Endothelial cell of umbilical vein (primary cell): ENCODE results near the gene SLC25A48. TPM values are rescaled to one million over a fixed set of nuclear protein-coding genes. Genes with fewer than 3 reads are reported as not detected.

Experiments used
- BruUV-seq: library from RNA; stranded (reverse); fragments of 400-500 nt; replicated peaks from 2 replicates; lab custom pipeline; 2021; lab: Mats Ljungman, UMichigan
- CTCF ChIA-PET: fragments of 300-600, 350-600 bp; sonication (Branson Sonifier 250); formaldehyde crosslinking; loops from one replicate; lab custom pipeline; 2021; ENCODE audit warnings: antibody characterized with exemption, inconsistent platforms; lab: Charles Lee
- POLR2A ChIA-PET: fragments of 300-600, 350-600 bp; sonication (Branson Sonifier 250); formaldehyde crosslinking; loops from one replicate; lab custom pipeline; 2021; ENCODE audit warnings: antibody characterized with exemption, inconsistent platforms; lab: Charles Lee
- DNase-seq: peaks from one replicate; pipeline ENCODE4 v3.0.0-alpha.2; 2011; ENCODE audit warnings: low read depth, low spot score
- FAIRE-seq: peaks from 2 replicates; lab custom pipeline; 2011; peaks lifted over from hg19 to GRCh38; lab: Jason Lieb, UNC
- H2AFZ ChIP-seq: 2 replicates; pipeline ENCODE4 v1.6.0; 2012; ENCODE audit warnings: low read depth, low read length, control low read depth, inconsistent platforms
- H3K27ac ChIP-seq: 2 replicates; pipeline ENCODE4 v1.5.1; 2011; ENCODE audit warnings: low read depth, mild to moderate bottlenecking, control low read depth, low read length, moderate library complexity; ENCODE audit not compliant: insufficient read depth
- H3K27me3 ChIP-seq, 2 experiments: 2 replicates each; pipeline versions ENCODE4 v1.6.0 to v1.6.1; 2011; ENCODE audit warnings: low read length in 2 of 2, mixed read lengths in 1 of 2; ENCODE audit not compliant: control insufficient read depth in 2 of 2, insufficient read depth in 2 of 2
- H3K36me3 ChIP-seq, 2 experiments: 2 replicates in 1 of 2; 3 replicates in 1 of 2; pipeline ENCODE4 v1.5.1; 2011; ENCODE audit warnings: low read length in 2 of 2, mild to moderate bottlenecking in 1 of 2, moderate library complexity in 1 of 2; ENCODE audit not compliant: control insufficient read depth in 2 of 2, insufficient read depth in 2 of 2; ENCODE audit errors: extremely low read depth in 1 of 2
- H3K4me1 ChIP-seq: 3 replicates; pipeline ENCODE4 v1.5.1; 2011; ENCODE audit warnings: mild to moderate bottlenecking, low read length; ENCODE audit not compliant: control insufficient read depth, insufficient read depth; ENCODE audit errors: extremely low read depth
- H3K4me2 ChIP-seq: 2 replicates; pipeline ENCODE4 v1.6.1; 2011; ENCODE audit warnings: low read length, control low read depth, mixed read lengths; ENCODE audit not compliant: insufficient read depth
- H3K4me3 ChIP-seq, 3 experiments: fragments of 200-600 bp in 1 of 3; sonication (generic), shearing (Covaris generic) in 1 of 3; replicated peaks in 1 of 3; 2 replicates each; pipeline ENCODE4 v1.5.1; 2011 to 2016; ENCODE audit warnings: control low read depth in 3 of 3, low read length in 3 of 3, mild to moderate bottlenecking in 2 of 3, inconsistent platforms in 1 of 3, low read depth in 1 of 3, moderate library complexity in 1 of 3; ENCODE audit not compliant: insufficient read depth in 1 of 3
- H3K79me2 ChIP-seq: 2 replicates; pipeline ENCODE4 v1.6.0; 2012; ENCODE audit warnings: low read length, inconsistent platforms; ENCODE audit not compliant: control insufficient read depth, insufficient read depth
- H3K9ac ChIP-seq: replicated peaks from 2 replicates; pipeline ENCODE3; 2011; ENCODE audit warnings: low read length, control low read depth; ENCODE audit not compliant: insufficient read depth; ENCODE audit errors: extremely low read depth
- H3K9me1 ChIP-seq: replicated peaks from 3 replicates; pipeline ENCODE4 v1.6.0; 2011; ENCODE audit warnings: mild to moderate bottlenecking, low read length; ENCODE audit not compliant: control insufficient read depth, insufficient read depth; ENCODE audit errors: extremely low read depth
- H3K9me3 ChIP-seq: replicated peaks from 2 replicates; pipeline ENCODE4 v1.5.1; 2012; ENCODE audit warnings: low read length, inconsistent platforms; ENCODE audit not compliant: control insufficient read depth, insufficient read depth
- H4K20me1 ChIP-seq: replicated peaks from 2 replicates; pipeline ENCODE3; 2011; ENCODE audit warnings: mild to moderate bottlenecking, low read length; ENCODE audit not compliant: control insufficient read depth, insufficient read depth; ENCODE audit errors: extremely low read depth
- EZH2 ChIP-seq: IDR thresholded peaks from 2 replicates; pipeline ENCODE4 v1.6.1; 2012; ENCODE audit warnings: borderline replicate concordance, low read depth, mild to moderate bottlenecking, moderate library complexity, low read length, inconsistent platforms; ENCODE audit not compliant: severe bottlenecking
- FOS ChIP-seq: IDR thresholded peaks from 2 replicates; pipeline ENCODE4 v1.6.1; 2011; ENCODE audit warnings: mild to moderate bottlenecking, low read length, moderate library complexity, borderline replicate concordance; ENCODE audit not compliant: insufficient read depth
- GATA2 ChIP-seq: IDR thresholded peaks from 2 replicates; pipeline ENCODE4 v1.7.0; 2011; ENCODE audit warnings: low read depth, mild to moderate bottlenecking, moderate library complexity, mixed read lengths, low read length; ENCODE audit not compliant: insufficient read length, insufficient read depth
- JUN ChIP-seq: IDR thresholded peaks from 2 replicates; pipeline ENCODE4 v1.6.1; 2011; ENCODE audit warnings: borderline replicate concordance, low read depth; ENCODE audit not compliant: insufficient read length, insufficient read depth
- MYC ChIP-seq: IDR thresholded peaks from one replicate; pipeline ENCODE4 v1.6.1; 2011; ENCODE audit warnings: mild to moderate bottlenecking, low read depth, low read length
- POLR2A ChIP-seq: IDR thresholded peaks from 2 replicates; pipeline ENCODE4 v1.6.1; 2012; ENCODE audit warnings: low read depth, mild to moderate bottlenecking, control low read depth, low read length
- POLR2AphosphoS5 ChIP-seq: IDR thresholded peaks from 2 replicates; pipeline ENCODE4 v1.6.1; 2012; ENCODE audit warnings: low read depth, mild to moderate bottlenecking, control low read depth, low read length, moderate library complexity; ENCODE audit not compliant: insufficient read depth
- dilution Hi-C: fragments of 300-500 bp; cut with MboI; formaldehyde crosslinking; loops from one replicate; pipeline ENCODE4 v1.15.0; 2019; ENCODE audit warnings: low sequenced_read_pairs; ENCODE audit not compliant: extremely low pct_ligation_motif_present
- intact Hi-C: fragments of 100-400 bp; cut with micrococcal nuclease; formaldehyde crosslinking; loops from one replicate; pipeline ENCODE4 v1.10.0; 2022
- polyA plus RNA-seq, 4 experiments: library from polyadenylated mRNA; depleted of rRNA in 3 of 4; stranded (reverse) in 3 of 4; unstranded in 1 of 4; fragments of >200 nt; gene quantifications; 2 replicates each; pipeline versions ENCODE4 v1.2.1 to v1.2.3, GENCODE V29; 2011 to 2012; ENCODE audit warnings: missing spikeins in 1 of 4
- total RNA-seq: library from RNA; stranded (reverse); gene quantifications from 2 replicates; pipeline ENCODE4 v1.2.3, GENCODE V29; 2021
- TF ChIP-seq, protein P1 (sequence below): IDR thresholded peaks from 2 replicates; pipeline ENCODE4 v1.6.1; 2011; ENCODE audit not compliant: insufficient read depth, insufficient read length
- TF ChIP-seq, protein P2 (sequence below), 2 donors: IDR thresholded peaks; 1 replicate in 1 of 2; 2 replicates in 1 of 2; pipeline ENCODE4 v1.5.1; 2011; ENCODE audit warnings: low read length in 2 of 2, mild to moderate bottlenecking in 2 of 2, moderate library complexity in 2 of 2, control low read depth in 1 of 2, inconsistent platforms in 1 of 2, low read depth in 1 of 2; ENCODE audit not compliant: insufficient read depth in 1 of 2; ENCODE audit errors: extremely low read depth in 1 of 2

The SLC25A48 gene
- total and polyA plus RNA-seq, 2 donors (not counting 3 experiments of a cell fraction or from before 2014, with no cell fraction given): not detected

DNA sequence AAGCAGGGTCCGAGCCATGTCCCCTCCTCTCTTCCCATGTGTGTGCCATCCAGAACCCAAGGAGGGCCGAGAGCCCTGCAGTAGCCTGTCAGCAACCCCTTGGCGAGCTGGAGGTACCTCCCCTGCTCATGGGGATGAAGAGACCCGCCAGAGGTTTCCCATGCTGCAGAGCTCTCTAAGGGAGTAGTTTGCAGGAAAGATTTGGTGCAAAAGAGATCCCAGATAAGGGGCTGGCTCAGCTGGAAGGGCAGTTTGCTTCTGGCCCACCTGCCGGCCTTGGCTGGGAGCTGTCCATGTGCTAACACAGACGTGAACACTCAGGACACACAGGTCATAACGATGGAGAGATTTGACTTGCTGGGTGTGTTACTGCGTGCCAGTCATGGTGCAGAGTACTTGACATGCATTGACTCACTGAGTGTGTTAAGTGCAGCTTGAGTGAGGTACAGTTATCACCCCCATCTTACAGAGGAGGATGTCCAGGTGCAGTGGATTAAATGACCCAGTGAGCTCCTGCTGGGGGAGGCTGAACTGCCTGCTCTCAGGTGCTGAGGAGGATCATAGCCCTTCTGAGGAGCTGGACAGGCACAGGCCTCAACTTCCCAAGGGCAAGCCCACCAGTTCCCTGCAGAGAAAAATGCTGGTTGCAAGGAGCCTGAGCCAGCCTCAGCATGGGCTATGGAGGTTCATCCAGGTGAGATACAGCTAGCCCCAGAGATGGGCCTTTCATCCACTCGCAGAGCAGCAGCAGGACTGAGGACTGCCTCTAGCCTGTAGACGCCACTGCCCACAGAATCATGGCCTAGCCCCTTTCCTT, 6.3 kb upstream of the SLC25A48 start:
- no peak for DNase-seq

More for the DNA sequence above, 6.3 kb upstream of the SLC25A48 start:
- H3K9me1 ChIP-seq: no peaks in the 10 kb centered on the region
- H3K4me1 ChIP-seq: no peaks in the 10 kb centered on the region
- dilution Hi-C loops: loop anchor here (25.0 kb wide), 2 partner anchors 91 to 241 kb away; partner anchors contain the start of gene CXCL14
- TF ChIP-seq FOS (no peak), POLR2AphosphoS5 (no peak), POLR2A (no peak), MYC (no peak), GATA2 (no peak), EZH2 (no peak), JUN (no peak)
- TF ChIP-seq, protein P1, sequence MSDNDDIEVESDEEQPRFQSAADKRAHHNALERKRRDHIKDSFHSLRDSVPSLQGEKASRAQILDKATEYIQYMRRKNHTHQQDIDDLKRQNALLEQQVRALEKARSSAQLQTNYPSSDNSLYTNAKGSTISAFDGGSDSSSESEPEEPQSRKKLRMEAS: no peak
- TF ChIP-seq, protein P2, sequence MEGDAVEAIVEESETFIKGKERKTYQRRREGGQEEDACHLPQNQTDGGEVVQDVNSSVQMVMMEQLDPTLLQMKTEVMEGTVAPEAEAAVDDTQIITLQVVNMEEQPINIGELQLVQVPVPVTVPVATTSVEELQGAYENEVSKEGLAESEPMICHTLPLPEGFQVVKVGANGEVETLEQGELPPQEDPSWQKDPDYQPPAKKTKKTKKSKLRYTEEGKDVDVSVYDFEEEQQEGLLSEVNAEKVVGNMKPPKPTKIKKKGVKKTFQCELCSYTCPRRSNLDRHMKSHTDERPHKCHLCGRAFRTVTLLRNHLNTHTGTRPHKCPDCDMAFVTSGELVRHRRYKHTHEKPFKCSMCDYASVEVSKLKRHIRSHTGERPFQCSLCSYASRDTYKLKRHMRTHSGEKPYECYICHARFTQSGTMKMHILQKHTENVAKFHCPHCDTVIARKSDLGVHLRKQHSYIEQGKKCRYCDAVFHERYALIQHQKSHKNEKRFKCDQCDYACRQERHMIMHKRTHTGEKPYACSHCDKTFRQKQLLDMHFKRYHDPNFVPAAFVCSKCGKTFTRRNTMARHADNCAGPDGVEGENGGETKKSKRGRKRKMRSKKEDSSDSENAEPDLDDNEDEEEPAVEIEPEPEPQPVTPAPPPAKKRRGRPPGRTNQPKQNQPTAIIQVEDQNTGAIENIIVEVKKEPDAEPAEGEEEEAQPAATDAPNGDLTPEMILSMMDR (IDR thresholded peaks at IDR 0.05; ENCODE audit: extremely low read depth in 1 of 2, insufficient read depth in 1 of 2, low read depth in 1 of 2, low read length in 2 of 2): no peak
- no peak overlapping the region for H3K27ac ChIP-seq
- intact Hi-C loops: no loop called here
- POLR2A ChIA-PET: no interaction called here
- no peaks in the 10 kb centered on the region for H3K36me3 ChIP-seq
- H3K4me3 ChIP-seq: no peak overlapping the region
- H2AFZ ChIP-seq: no peak overlapping the region
- BruUV-seq: no TSS peak
- no peak for FAIRE-seq
- H3K4me2 ChIP-seq: no peak overlapping the region
- H3K27me3 ChIP-seq: no peaks in the 10 kb centered on the region
- H3K9me3 ChIP-seq: no peaks in the 10 kb centered on the region
- H3K79me2 ChIP-seq: no peaks in the 10 kb centered on the region
- H3K9ac ChIP-seq: no peak overlapping the region
- CTCF ChIA-PET: interaction anchor here (1.1 to 4.7 kb wide), 3 partner anchors 262 to 369 kb away, joined by 3 to 35 read pairs (median 31); no protein-coding TSS in a partner anchor
- no peaks in the 10 kb centered on the region for H4K20me1 ChIP-seq
